Cardiac fibroblast (primary cell): ENCODE data around the gene LUC7L2.

ENCODE experiments used
- DNase-seq, 2 donors: peaks; one replicate each; pipeline versions ENCODE4 v3.0.0 to v3.0.0-alpha.2; 2010; ENCODE audit warnings: low read depth in 2 of 2
- H3K4me3 ChIP-seq, 2 donors: replicated peaks in 1 of 2; 1 replicate in 1 of 2; 2 replicates in 1 of 2; pipeline ENCODE4 v1.5.1; 2011; ENCODE audit warnings: low read depth in 2 of 2, low read length in 2 of 2, mild to moderate bottlenecking in 2 of 2, moderate library complexity in 1 of 2
- CTCF ChIP-seq: IDR thresholded peaks from one replicate; pipeline ENCODE4 v1.5.1; 2011; ENCODE audit warnings: low read depth, mild to moderate bottlenecking, low read length, inconsistent platforms

Gene LUC7L2

GRCh38 chr7:139370943-139371313, 11.2 kb downstream of the LUC7L2 start:
- no peak for DNase-seq
- TF ChIP-seq CTCF, result no peak
- H3K4me3 ChIP-seq, result no peak overlapping the region

GRCh38 chr7:139374246-139374645, 14.6 kb downstream of the LUC7L2 start:
- H3K4me3 ChIP-seq, result no peak overlapping the region
- no peak for DNase-seq
- TF ChIP-seq CTCF, result no peak

- DNase-seq, result no peak
- no peak overlapping the region for H3K4me3 ChIP-seq
- no peak for TF ChIP-seq CTCF
Measured at GRCh38 chr7:139382439-139382838, 22.7 kb downstream of the LUC7L2 start.

- DNase-seq, result no peak
- TF ChIP-seq CTCF, result no peak
- no peak overlapping the region for H3K4me3 ChIP-seq
Measured at GRCh38 chr7:139384611-139385010, 24.9 kb downstream of the LUC7L2 start.

- no peak overlapping the region for H3K4me3 ChIP-seq
- DNase-seq, result no peak
- TF ChIP-seq CTCF, result no peak
Measured at GRCh38 chr7:139387594-139387993, 27.9 kb downstream of the LUC7L2 start.

- no peak for DNase-seq
- no peak for TF ChIP-seq CTCF
- no peak overlapping the region for H3K4me3 ChIP-seq
Measured at GRCh38 chr7:139389091-139389490, 29.4 kb downstream of the LUC7L2 start.

GRCh38 chr7:139389774-139390173, 30.1 kb downstream of the LUC7L2 start:
- H3K4me3 ChIP-seq, result no peak overlapping the region
- no peak for TF ChIP-seq CTCF
- no peak for DNase-seq
